GM19452 (cell line): Measurements from ENCODE around the gene PIAS1.
"Not testable (repeated sequence)": the region's sequence is repeated elsewhere in the genome, so short reads cannot be mapped to it uniquely, and the experiment has no call there.

ENCODE experiments used
- ATAC-seq: cut with Tn5 transposase; IDR thresholded peaks from one replicate; pipeline ENCODE4 v1.9.1; 2021; ENCODE audit not compliant: unreplicated experiment

PIAS1 gene

GRCh38 chr15:68034081-68034480, 20.0 kb upstream of the PIAS1 start:
- no peak for ATAC-seq

DNA sequence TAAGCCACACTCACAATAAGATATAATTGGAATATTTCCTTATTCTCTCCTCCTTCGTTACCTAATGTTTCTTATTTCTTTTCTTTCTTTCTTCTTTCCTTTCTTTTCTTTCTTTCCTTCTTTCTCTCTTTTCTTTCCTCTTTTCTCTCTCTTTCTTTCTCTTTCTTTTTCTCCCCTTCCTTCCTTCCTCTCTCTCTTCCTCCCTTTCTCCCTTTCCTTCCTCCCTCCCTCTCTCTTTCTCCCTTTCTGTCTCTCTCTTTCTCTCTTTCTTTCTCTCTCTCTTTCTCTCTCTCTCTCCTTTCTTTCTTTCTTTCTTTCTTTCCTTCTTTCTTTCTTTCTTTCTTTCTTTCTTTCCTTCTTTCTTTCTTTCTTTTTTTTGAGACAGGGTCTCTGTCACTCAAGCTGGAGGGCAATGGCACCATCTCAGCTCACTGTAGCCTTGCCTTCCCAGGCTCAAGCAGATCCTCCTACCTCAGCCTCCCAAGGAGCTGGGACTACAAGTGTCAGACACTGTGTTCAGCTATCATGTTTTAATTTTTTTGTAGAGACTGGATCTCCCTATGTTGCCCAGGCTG, 19.3 kb upstream of the PIAS1 start:
- no peak for ATAC-seq

DNA sequence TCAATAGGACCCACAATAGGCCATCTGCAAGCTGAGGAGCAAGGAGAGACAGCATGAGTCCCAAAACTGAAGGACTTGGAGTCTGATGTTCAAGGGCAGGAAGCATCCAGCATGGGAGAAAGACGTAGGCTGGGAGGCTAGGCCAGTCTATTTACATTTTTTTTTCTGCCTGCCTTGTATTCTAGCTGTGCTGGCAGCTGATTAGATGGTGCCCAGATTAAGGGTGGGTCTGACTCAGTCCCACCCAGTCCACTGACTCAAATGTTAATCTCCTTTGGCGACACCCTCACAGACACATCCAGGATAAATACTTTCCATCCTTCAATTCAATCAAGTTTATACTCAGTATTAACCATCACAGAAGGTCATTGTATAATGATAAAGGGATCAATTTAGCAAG, 15.9 kb upstream of the PIAS1 start:
- no peak for ATAC-seq

DNA sequence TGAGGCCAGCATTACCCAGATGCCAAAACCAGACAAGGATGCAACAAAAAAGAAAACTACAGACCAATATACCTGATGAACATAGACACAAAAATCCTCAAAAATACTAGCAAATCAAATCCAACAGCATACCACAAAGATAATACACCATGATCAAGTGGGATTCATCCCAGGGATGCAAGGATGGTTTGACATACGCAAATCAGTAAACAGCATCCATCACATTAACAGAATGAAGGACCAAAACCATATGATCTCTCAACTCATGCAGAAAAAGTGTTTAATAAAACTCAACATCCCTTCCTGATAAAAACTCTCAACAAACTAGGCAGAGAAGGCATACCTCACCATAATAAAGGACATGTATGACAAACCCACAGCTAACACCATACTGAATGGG, 14.0 kb upstream of the PIAS1 start:
- no peak for ATAC-seq

- ATAC-seq, result no peak
These were observed 11.8 kb upstream of the PIAS1 start for GRCh38 chr15:68042156-68042854.

DNA sequence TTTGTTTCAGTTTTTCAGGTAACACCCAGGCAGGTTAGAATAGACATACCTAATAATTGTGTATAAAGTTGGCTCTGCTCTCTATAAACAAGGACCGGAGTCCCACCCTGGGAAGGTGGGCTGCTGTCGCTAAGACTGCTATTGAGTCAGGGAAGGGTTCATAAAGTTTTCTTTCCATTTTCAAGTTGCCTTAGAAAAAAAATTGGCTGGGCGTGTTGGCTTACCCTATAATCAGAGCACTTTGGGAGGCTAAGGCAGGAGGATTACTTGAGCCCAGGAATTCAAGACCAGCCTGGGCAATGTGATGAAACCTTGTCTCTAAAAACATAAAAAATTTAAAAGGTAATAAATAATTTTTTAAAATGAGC, 11.3 kb upstream of the PIAS1 start:
- no peak for ATAC-seq

- no peak for ATAC-seq
These were observed 8.5 kb upstream of the PIAS1 start for GRCh38 chr15:68045289-68046265.

DNA sequence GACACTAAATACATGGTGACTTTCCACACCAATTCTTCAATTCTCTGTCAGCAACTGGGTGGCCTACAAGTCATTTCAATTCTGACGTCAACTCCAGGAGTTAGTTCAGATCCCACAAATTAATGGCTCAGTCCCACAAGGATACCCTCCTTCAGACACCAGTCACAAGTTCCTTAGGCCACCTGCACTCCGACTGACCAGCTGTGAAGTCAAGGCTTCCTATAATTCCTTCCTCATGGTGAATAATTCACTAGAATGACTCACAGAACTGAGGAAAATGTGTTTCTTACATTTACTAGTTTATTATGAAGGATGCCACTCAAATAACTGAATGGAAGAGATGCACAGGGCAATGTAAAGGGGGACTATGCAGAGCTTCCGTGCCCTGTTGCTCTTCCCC, 6.3 kb upstream of the PIAS1 start:
- ATAC-seq, result no peak

DNA sequence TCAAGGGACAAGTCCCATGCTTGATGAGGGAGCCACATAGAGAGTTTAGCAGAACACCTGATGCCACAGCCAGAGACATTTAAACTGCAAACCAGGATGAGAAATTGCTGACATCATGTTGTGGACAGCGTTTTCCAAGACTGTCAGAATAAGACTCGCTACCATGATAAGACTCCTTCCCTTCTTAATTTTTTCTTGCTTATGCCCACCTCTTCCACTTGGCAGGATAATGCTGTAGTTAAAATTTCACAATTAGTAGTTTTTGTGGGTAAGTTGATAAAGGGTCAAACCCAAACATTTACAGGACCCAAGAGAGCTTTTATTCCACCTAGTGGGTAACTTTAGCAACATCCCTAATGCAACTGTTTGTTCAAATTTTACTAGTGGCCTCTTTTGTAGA, 3.0 kb upstream of the PIAS1 start:
- ATAC-seq, result no peak

GRCh38 chr15:68051907-68052306, 2.2 kb upstream of the PIAS1 start:
- ATAC-seq, result no peak

DNA sequence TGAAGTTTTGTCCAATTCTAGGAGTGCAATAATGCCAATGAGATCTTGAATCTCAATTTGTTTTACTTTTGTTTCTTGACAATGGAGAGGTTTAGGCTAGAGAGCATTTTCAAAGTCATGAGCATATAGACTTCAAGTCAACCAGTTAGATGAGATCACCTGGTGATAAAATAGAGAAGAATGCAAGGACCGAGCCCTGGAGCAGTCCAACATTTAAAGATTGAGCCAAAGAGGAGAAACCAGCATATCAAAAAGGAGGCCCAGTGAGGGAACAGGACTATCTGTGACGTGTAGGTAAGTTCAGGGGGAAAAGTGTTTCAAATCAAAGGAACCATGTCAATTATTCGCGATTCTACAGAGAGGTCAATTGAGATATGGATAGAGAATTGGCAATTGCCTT, 1.7 kb upstream of the PIAS1 start:
- no peak for ATAC-seq

DNA sequence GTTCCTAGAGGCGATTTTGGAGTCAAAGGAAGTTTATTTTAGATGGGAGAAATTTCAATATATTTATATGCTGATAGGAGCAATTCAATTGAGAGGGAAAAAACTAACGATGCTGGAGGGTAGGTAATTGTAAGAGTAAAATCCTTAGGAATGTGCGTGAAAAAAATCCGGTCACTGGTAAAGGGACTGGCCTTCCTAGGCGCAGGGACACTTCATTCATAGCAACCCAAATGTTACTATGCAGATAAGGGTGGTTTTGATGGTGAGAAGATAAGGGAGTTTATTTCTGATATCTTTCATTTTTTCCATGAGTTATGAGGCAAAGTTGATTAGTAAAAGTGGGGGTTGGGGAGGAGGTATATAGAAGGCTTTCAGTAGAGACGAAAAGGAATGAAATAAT, 1.1 kb upstream of the PIAS1 start:
- no peak for ATAC-seq

- ATAC-seq, result peak; percentile 4
These were observed 611 bp downstream of the PIAS1 start for GRCh38 chr15:68054628-68055223.

DNA sequence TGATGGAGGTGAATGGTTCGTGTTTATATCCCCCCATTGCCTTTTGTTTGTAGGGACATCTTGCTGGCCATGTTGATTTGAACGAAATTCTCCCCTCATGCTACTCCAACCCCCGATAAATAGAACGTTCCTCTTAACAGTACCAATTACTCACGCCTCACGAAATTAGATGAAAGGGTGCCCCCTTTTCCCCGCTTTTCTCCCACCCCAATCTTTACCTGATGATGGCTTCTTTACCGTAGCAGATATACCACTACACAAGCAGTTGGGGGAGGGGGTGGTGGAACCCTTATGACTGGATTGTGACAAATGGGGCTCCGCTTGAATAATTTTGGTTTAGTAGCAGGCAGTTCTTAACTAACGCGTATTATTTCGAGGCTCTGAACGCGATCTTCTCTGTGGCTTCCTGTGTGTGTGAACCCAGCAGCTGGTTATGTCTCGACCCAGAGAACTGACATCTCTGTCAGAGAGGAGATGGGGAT, 1.1 kb downstream of the PIAS1 start:
- no peak for ATAC-seq

DNA sequence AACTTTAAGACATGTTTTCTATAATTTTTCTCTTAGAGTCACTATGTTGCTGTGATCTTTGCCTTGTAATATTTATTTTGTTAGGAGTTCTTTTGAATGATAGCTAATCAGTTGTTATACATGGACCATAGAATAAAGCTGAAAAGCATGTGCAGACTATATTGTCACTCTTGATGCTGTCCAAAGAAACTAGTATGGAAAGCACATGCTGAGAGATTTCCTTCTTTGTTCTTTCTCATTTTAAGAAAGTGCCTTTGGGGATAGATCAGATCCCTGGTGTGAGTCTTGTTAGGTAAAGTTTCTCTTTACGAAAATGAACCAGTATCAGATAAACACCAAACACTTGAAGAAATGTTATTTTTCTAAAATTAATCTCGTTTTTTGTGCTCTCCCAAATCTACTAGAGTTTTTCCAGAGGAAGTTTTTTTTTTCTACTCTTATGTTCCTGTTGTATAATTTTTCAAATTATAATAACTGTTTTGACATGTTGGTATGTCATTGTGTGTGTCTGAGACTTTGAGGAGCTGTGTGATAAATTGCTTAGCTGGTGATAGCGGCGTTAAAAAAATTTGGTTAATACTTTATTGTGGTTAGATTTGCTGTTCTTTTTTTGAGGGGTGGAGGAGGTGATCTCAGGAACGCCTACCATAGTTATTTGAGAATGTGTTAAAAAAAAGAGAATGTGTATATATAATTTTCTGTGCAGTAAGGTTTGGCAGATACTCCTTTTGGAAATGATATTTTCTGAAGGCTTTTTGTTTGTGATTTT, 2.2 kb downstream of the PIAS1 start:
- no peak for ATAC-seq

DNA sequence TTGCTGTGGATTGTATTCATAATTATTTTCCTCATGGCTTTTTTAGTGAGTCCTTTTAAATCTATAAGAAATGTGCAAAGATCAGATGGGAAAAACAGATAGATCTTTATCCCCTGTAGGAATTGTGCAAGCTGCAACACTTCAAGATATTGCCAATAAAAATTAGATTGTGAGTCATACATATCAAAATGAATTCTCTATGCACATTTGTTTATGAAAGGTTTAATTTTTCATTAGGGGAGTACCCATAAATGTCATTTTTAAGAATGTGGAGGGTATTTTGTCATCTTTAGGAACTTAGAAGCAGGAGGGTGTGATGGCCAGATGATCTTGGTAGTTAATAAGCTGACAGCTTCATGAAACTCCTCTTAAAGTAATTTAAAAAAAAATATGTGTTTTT, 2.9 kb downstream of the PIAS1 start:
- no peak for ATAC-seq

DNA sequence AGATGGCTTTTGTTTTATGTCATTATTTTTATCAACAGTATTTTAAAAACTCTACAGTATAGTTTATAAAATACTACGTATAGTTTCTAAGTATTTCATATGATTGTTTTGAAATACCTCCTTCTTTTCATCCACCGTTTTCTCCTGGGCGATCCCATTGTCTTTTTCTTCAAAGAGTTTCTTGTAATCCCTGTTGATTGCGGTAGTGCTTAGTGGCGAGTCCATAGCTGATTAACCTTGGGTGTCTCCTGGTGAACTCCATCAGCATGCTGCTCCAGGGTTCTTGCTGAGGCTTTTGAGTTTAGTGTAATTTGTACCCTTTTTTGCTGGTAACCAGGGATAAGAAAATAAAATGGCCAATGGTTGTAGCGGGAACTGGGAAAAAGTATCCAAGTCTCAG, 3.6 kb downstream of the PIAS1 start:
- no peak for ATAC-seq

DNA sequence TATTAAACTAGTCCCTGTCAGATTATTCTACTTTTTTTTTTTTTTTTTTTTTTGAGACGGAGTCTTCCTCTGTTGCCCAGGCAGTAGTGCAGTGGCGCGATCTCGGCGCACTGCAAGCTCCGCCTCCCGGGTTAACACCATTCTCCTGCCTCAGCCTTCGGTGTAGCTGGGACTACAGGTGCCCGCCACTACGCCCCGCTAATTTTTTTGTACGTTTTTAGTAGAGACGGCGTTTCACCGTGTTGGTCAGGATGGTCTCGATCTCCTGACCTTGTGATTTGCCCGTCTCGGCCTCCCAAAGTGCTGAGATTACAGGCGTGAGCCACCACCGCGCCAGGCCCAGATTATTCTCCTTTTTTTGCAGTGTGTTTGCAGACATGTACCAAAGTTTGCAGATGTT, 4.9 kb downstream of the PIAS1 start:
- not testable (repeated sequence) for ATAC-seq

DNA sequence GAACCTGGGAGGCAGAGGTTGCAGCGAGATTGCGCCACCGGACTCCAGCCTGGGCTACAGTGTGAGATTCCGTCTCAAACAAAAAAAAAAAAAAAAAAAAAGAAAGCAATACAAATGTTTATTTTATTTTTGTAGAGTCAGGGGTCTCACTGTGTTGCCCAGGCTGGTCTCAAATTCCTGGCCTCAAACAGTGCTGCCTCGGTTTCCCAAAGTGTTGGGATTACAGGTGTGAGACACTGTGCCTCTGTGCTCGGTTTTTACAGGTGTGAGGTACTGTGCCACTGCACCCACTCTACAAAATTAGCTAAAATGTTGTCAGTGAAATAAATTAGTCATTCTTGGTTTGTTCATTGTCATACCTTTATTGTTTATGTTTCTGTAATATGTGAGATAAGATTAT, 5.5 kb downstream of the PIAS1 start:
- ATAC-seq, result no peak

GRCh38 chr15:68061171-68061570, 7.1 kb downstream of the PIAS1 start:
- ATAC-seq, result no peak

DNA sequence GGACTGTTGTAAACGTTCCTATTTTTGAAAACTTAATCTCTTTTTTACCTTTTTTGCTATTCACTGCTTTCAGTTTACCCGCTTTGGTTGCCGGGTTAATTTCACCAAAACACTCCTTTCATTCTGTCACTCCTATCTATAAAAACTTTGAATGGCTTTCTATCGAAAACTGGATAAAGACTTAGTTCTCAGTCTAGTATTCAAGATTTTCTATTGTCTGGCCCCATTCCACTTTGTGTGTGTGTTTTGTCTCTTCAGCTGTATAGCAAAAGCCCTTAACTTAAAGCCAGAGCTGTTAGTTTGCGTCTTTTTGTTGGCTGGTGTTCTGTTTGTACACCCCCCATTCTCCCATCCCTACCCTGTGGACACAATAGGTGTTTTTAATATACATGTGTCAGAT, 7.5 kb downstream of the PIAS1 start:
- no peak for ATAC-seq
